ENCODE measurements around the gene YIF1A. TPM values are rescaled to one million over a fixed set of nuclear protein-coding genes. Genes with fewer than 3 reads are reported as not detected.
"Not testable (repeated sequence)": the region's sequence is repeated elsewhere in the genome, so short reads cannot be mapped to it uniquely, and the experiment has no call there.

The YIF1A gene
- total RNA-seq, 2 experiments from 2014 or later, result 57.4 to 64.0 TPM

DNA sequence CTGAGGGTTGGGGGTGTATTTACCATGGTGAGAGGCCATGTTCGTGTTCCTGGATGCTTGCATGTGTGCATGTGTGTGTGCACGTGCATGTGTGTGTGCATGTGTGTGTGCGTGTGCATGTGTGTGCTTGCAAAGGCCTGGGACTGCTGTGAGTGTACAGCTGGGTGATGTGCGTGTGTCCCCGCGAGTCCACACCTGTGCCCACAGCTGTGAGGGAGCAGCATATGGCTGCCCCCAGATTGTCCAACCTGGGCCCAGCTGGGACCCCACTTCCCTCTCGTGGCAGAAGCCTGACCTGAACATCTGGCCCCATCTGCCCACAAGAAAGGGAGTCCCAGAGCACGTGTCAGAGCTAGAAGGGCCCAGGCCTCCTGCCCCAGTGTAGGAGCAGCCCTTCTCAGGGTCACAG lies 36.3 kb upstream of the YIF1A start:
- TF ChIP-seq, protein P1, sequence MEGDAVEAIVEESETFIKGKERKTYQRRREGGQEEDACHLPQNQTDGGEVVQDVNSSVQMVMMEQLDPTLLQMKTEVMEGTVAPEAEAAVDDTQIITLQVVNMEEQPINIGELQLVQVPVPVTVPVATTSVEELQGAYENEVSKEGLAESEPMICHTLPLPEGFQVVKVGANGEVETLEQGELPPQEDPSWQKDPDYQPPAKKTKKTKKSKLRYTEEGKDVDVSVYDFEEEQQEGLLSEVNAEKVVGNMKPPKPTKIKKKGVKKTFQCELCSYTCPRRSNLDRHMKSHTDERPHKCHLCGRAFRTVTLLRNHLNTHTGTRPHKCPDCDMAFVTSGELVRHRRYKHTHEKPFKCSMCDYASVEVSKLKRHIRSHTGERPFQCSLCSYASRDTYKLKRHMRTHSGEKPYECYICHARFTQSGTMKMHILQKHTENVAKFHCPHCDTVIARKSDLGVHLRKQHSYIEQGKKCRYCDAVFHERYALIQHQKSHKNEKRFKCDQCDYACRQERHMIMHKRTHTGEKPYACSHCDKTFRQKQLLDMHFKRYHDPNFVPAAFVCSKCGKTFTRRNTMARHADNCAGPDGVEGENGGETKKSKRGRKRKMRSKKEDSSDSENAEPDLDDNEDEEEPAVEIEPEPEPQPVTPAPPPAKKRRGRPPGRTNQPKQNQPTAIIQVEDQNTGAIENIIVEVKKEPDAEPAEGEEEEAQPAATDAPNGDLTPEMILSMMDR (IDR thresholded peaks at IDR 0.05), result no peak
- Mint-ChIP-seq H3K27ac (peak overlapping the region; percentile 84), H3K4me3 (no peak overlapping the region), H3K27me3 (no peaks in the 10 kb centered on the region), H3K9me3 (peaks cover 1% of the 10 kb centered on the region), H3K36me3 (ENCODE audit: low read depth) (peaks cover 1% of the 10 kb centered on the region), H3K4me1 (ENCODE audit: low read depth) (peaks cover 59% of the 10 kb centered on the region)
- CTCF ChIA-PET, result interaction anchor here (3.7 kb wide), 1 partner anchor 14 kb away, joined by 39 read pairs; no protein-coding TSS in a partner anchor
- intact Hi-C loops (cut with micrococcal nuclease), result no loop called here
- POLR2A ChIA-PET, result interaction anchor here (1.6 to 2.4 kb wide), 3 partner anchors 13 to 44 kb away, joined by 4 to 21 read pairs (median 6); no protein-coding TSS in a partner anchor
- peak; percentile 32 for DNase-seq
- no peak for ATAC-seq

DNA sequence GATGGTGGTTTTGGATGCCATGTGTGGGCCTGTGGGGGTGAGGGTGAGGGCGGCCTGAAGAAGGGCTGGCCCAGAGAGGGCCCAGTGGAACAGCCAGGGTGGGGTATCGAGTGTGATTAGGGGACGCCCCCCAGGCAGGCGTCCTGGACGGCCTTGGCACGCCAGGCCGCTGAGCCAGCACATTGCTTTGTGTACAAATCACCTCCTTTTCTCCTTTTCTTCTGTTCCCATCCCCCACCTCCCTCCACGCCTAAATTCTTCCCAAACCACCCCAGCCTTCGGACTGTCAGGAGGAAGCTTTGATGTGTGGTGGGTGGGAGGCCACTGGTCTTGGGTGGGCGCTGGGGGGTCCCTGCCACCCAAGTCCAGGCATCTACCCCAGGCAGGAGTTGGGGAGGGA lies 35.7 kb upstream of the YIF1A start:
- no peak for ATAC-seq
- Mint-ChIP-seq H3K27me3 (no peaks in the 10 kb centered on the region), H3K9me3 (peaks cover 6% of the 10 kb centered on the region), H3K27ac (peak overlapping the region; percentile 30), H3K36me3 (ENCODE audit: low read depth) (peaks cover 5% of the 10 kb centered on the region), H3K4me3 (no peak overlapping the region), H3K4me1 (ENCODE audit: low read depth) (peaks cover 62% of the 10 kb centered on the region)
- intact Hi-C loops (cut with micrococcal nuclease), result no loop called here
- ChIA-PET POLR2A (interaction anchor here (1.0 to 1.6 kb wide), 2 partner anchors 11 to 44 kb away, joined by 4 to 5 read pairs; no protein-coding TSS in a partner anchor), CTCF (interaction anchor here (3.7 kb wide), 1 partner anchor 13 kb away, joined by 39 read pairs; no protein-coding TSS in a partner anchor)
- DNase-seq, result no peak
- TF ChIP-seq, protein P1 (IDR thresholded peaks at IDR 0.05), result no peak

DNA sequence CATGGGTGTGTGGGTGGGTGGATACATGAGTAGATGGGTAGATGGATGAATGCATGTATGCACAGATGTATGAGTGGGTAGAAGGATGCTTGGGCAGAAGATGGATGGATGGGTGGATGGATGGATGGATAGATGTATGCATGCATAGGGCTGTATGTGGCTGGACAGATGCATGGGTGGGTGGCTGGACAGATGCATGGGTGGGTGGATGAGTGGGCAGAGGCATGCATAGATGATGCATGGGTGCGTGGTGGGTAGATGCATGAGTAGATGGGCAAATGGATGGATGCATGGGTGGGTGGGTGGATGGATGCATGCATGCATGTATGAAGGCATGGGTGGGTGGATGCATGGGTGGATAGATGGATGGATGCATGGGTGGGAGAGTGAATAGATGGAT lies 34.7 kb upstream of the YIF1A start:
- DNase-seq, result no peak
- ChIA-PET POLR2A (interaction anchor here (1.0 to 1.6 kb wide), 2 partner anchors 10 to 43 kb away, joined by 4 to 5 read pairs; no protein-coding TSS in a partner anchor), CTCF (interaction anchor here (3.7 kb wide), 1 partner anchor 12 kb away, joined by 39 read pairs; no protein-coding TSS in a partner anchor)
- peaks cover 5% of the 10 kb centered on the region for H3K36me3 Mint-ChIP-seq (ENCODE audit: low read depth)
- H3K9me3 Mint-ChIP-seq, result peaks cover 6% of the 10 kb centered on the region
- no peak overlapping the region for H3K4me3 Mint-ChIP-seq
- ATAC-seq, result no peak
- H3K4me1 Mint-ChIP-seq (ENCODE audit: low read depth), result peaks cover 67% of the 10 kb centered on the region
- intact Hi-C loops (cut with micrococcal nuclease), result no loop called here
- H3K27me3 Mint-ChIP-seq, result no peaks in the 10 kb centered on the region
- no peak overlapping the region for H3K27ac Mint-ChIP-seq
- TF ChIP-seq, protein P1 (IDR thresholded peaks at IDR 0.05), result no peak

DNA sequence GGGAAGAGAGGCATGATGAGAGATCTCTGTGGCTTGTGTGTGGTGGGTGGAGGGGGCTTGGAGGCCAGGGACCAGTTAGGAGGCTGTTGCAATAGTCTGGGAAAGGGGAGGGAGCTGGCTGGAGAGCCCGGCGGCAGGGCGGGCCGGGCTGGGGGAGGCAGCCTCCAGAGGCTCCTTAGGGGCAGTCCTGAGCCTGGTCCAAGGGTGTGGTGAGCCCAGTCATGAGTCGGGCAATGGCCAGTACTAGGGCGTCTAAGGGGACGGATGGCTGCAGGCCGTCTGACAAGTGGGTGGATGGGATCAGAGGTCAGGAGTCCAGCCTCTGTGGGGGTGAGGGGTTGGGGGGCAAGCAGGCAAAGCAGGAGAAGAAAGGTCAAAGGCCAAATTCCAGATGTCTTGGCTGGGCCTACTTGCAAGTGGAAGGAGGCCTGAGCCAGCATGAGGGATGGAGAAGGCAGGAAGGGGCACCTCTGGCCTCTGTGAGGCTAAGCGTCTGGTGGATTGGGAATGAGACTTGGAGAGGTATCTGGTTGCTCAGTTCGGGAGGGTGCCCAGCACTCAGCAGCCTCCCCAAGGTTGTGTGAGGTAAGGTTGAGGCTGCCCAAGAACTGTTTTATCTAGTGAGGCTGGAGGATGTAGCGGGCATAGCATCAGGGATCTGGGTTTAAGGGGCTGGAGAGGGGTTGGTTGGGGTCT lies 33.9 kb upstream of the YIF1A start:
- TF ChIP-seq, protein P1 (IDR thresholded peaks at IDR 0.05), result no peak
- CTCF ChIA-PET, result interaction anchor here (1.5 to 1.9 kb wide), 5 partner anchors 10 to 66 kb away, joined by 3 to 39 read pairs (median 5); partner anchors contain the start of gene RIN1
- DNase-seq, result no peak
- POLR2A ChIA-PET, result interaction anchor here (0.6 to 1.8 kb wide), 3 partner anchors 11 to 75 kb away, joined by 3 to 11 read pairs (median 3); no protein-coding TSS in a partner anchor
- Mint-ChIP-seq H3K27me3 (no peaks in the 10 kb centered on the region), H3K4me1 (ENCODE audit: low read depth) (peaks cover 67% of the 10 kb centered on the region), H3K4me3 (no peak overlapping the region), H3K27ac (peak overlapping the region; percentile 76), H3K36me3 (ENCODE audit: low read depth) (peaks cover 5% of the 10 kb centered on the region), H3K9me3 (peaks cover 6% of the 10 kb centered on the region)
- ATAC-seq, result no peak
- intact Hi-C loops (cut with micrococcal nuclease), result no loop called here

DNA sequence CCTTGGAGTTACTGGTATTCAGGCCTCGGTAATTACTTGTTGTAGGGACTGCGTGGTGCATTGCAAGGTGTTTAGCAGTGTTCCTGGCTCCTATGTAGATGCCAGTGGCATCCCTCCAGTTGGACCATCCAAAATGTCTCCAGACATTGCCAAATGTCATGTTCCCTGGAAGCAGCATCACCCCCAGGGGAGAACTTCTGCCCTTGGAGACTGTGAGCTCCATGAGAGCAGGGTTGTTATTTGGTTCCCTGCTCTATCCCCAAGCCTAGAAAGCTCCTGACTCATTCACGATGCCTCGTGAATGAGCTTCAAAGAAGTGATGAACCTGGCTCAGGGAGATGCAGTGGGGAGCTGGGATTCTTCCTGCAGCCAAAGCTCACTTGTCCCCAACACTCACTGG lies 32.7 kb upstream of the YIF1A start:
- CTCF ChIA-PET, result interaction anchor here (1.5 to 1.9 kb wide), 5 partner anchors 9 to 67 kb away, joined by 3 to 39 read pairs (median 5); partner anchors contain the start of gene RIN1
- Mint-ChIP-seq H3K9me3 (peaks cover 6% of the 10 kb centered on the region), H3K27me3 (no peaks in the 10 kb centered on the region), H3K36me3 (ENCODE audit: low read depth) (peaks cover 5% of the 10 kb centered on the region), H3K27ac (no peak overlapping the region), H3K4me1 (ENCODE audit: low read depth) (peaks cover 62% of the 10 kb centered on the region), H3K4me3 (no peak overlapping the region)
- DNase-seq (no peak), ATAC-seq (no peak)
- POLR2A ChIA-PET, result interaction anchor here (1.0 to 1.8 kb wide), 2 partner anchors 9 to 51 kb away, joined by 3 to 11 read pairs; no protein-coding TSS in a partner anchor
- intact Hi-C loops (cut with micrococcal nuclease), result no loop called here
- TF ChIP-seq, protein P1 (IDR thresholded peaks at IDR 0.05), result no peak

DNA sequence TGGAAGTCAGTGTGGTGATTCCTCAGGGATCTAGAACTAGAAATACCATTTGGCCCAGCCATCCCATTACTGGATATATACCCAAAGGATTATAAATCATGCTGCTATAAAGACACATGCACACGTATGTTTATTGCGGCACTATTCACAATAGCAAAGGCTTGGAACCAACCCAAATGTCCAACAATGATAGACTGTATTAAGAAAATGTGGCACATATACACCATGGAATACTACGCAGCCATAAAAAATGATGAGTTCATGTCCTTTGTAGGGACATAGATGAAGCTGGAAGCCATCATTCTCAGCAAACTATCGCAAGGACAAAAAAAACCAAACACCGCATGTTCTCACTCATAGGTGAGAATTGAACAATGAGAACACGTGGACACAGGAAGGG lies 31.8 kb upstream of the YIF1A start:
- H3K9me3 Mint-ChIP-seq; intact Hi-C loops (cut with micrococcal nuclease); H3K27me3 Mint-ChIP-seq; H3K4me3 Mint-ChIP-seq; ATAC-seq; H3K27ac Mint-ChIP-seq; H3K36me3 Mint-ChIP-seq (ENCODE audit: low read depth); POLR2A ChIA-PET; CTCF ChIA-PET; DNase-seq: not testable (repeated sequence)
- peaks cover 60% of the 10 kb centered on the region for H3K4me1 Mint-ChIP-seq (ENCODE audit: low read depth)

DNA sequence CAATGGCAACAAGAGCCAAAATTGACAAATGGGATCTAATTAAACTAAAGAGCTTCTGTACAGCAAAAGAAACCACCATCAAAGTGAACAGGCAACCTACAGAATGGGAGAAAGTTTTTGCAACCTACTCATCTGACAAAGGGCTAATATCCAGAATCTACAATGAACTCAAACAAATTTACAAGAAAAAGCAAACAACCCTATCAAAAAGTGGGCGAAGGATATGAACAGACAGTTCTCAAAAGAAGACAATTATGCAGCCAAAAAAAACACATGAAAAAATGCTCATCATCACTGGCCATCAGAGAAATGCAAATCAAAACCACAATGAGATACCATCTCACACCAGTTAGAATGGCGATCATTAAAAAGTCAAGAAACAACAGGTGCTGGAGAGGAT lies 31.3 kb upstream of the YIF1A start:
- peaks cover 11% of the 10 kb centered on the region for H3K36me3 Mint-ChIP-seq (ENCODE audit: low read depth)
- H3K9me3 Mint-ChIP-seq; CTCF ChIA-PET; DNase-seq; ATAC-seq; intact Hi-C loops (cut with micrococcal nuclease); H3K4me3 Mint-ChIP-seq; H3K27me3 Mint-ChIP-seq: not testable (repeated sequence)
- peak overlapping the region; percentile 63 for H3K27ac Mint-ChIP-seq
- H3K4me1 Mint-ChIP-seq (ENCODE audit: low read depth), result peaks cover 60% of the 10 kb centered on the region
- POLR2A ChIA-PET, result interaction anchor here (1.2 kb wide), 1 partner anchor 32 kb away, joined by 3 read pairs; the partner anchor contains the start of gene YIF1A

Data from activated CD8-positive, alpha-beta T cell treated with anti-CD3 and anti-CD28 coated beads for 36 hours (primary cell).